Activated T-helper 9 cell treated with anti-CD3 and anti-CD28 coated beads, Interleukin-2, amount 50 U/mL, for 16 hours (primary cell): ENCODE data around the gene SMTNL1.

Experiments
- DNase-seq: peaks from one replicate; pipeline ENCODE4 v3.0.0-alpha.2; 2020; ENCODE audit warnings: low read depth

SMTNL1 gene

GRCh38 chr11:57536947-57537619 is at the start of gene SMTNL1:
Gene SMTNL1, plus strand, starts transcription at chr11:57537595. Its CDS starts 5,048 bp downstream, at chr11:57542643.
- no peak for DNase-seq

GRCh38 chr11:57487920-57488659 is 49.3 kb upstream of the SMTNL1 start:
- no peak for DNase-seq

GRCh38 chr11:57490456-57491248 is 46.7 kb upstream of the SMTNL1 start:
- no peak for DNase-seq

GRCh38 chr11:57491371-57492061 is 45.9 kb upstream of the SMTNL1 start:
- peak; percentile 34 for DNase-seq

- DNase-seq = peak; percentile 70
Measured at GRCh38 chr11:57493507-57494503, 43.6 kb upstream of the SMTNL1 start.

GRCh38 chr11:57496109-57496820 is 41.1 kb upstream of the SMTNL1 start:
- no peak for DNase-seq

GRCh38 chr11:57497303-57498247 is 39.8 kb upstream of the SMTNL1 start:
- DNase-seq = no peak

- no peak for DNase-seq
Measured at GRCh38 chr11:57498540-57498939, 38.9 kb upstream of the SMTNL1 start.

GRCh38 chr11:57499413-57499982 is 37.9 kb upstream of the SMTNL1 start:
- no peak for DNase-seq

GRCh38 chr11:57499983-57500461 is 37.4 kb upstream of the SMTNL1 start:
- no peak for DNase-seq

- no peak for DNase-seq
Measured at GRCh38 chr11:57500515-57500914, 36.9 kb upstream of the SMTNL1 start.

- DNase-seq = no peak
Measured at GRCh38 chr11:57500926-57501325, 36.5 kb upstream of the SMTNL1 start.

- DNase-seq = no peak
Measured at GRCh38 chr11:57501953-57502352, 35.4 kb upstream of the SMTNL1 start.

- no peak for DNase-seq
Measured at GRCh38 chr11:57502376-57502775, 35.0 kb upstream of the SMTNL1 start.

GRCh38 chr11:57502870-57503269 is 34.5 kb upstream of the SMTNL1 start:
- DNase-seq = no peak

GRCh38 chr11:57504511-57504910 is 32.9 kb upstream of the SMTNL1 start:
- DNase-seq = no peak

GRCh38 chr11:57506522-57506921 is 30.9 kb upstream of the SMTNL1 start:
- DNase-seq = no peak

GRCh38 chr11:57508341-57509170 is 28.8 kb upstream of the SMTNL1 start:
- no peak for DNase-seq
